Stimulated activated CD8-positive, alpha-beta memory T cell treated with anti-CD3 and anti-CD28 coated beads, Interleukin-12 subunit alpha, Interleukin-12 subunit beta, amount 100 ng/mL, for 4 hours (primary cell): ENCODE data around the gene LRIG3.

Experiments
- DNase-seq: peaks from one replicate; pipeline ENCODE4 v3.0.0-alpha.2; 2020; ENCODE audit warnings: low read depth

The LRIG3 gene

GRCh38 chr12:58850826-58851225 lies 69.5 kb downstream of the LRIG3 start:
- no peak for DNase-seq

- no peak for DNase-seq
Observed at GRCh38 chr12:58847901-58848600, 72.3 kb downstream of the LRIG3 start.

- no peak for DNase-seq
Observed at GRCh38 chr12:58844161-58844560, 76.1 kb downstream of the LRIG3 start.

- no peak for DNase-seq
Observed at GRCh38 chr12:58841058-58841798, 79.1 kb downstream of the LRIG3 start.

- no peak for DNase-seq
Observed at GRCh38 chr12:58833853-58834252, 86.5 kb downstream of the LRIG3 start.

GRCh38 chr12:58832920-58833319 lies 87.4 kb downstream of the LRIG3 start:
- no peak for DNase-seq
